Dermis lymphatic vessel endothelial cell (primary cell): ENCODE measurements around the gene CCR4. TPM values are rescaled to one million over a fixed set of nuclear protein-coding genes. Genes with fewer than 3 reads are reported as not detected.

Experiments
- total RNA-seq: library from RNA; depleted of rRNA; stranded (reverse); fragments of >200 nt; gene quantifications from 2 replicates; pipeline ENCODE4 v1.2.1, GENCODE V29; 2014

CCR4 gene
- total RNA-seq, result not detected in 2 replicates

DNA sequence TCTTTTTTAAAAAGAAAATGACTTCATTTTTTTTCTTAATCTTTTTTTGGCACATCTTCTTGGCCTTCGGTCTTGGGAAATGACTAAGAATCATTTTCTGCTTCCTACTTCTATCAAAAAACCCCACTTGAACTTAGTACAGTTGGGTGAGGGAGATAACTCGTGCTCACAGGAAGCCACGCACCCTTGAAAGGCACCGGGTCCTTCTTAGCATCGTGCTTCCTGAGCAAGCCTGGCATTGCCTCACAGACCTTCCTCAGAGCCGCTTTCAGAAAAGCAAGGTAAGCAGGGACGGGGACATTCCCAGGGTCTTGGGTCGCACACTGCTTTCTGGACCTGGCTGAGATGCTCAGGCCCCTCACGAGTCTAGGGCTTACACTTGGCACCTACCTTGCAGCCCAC, at the start of gene CCR4:
TSS of gene CCR4 (plus strand) at position 235 of the 402 bp plus-strand sequence. CDS start 1,779 bp downstream, outside the sequence.

Other genes starting within 250 kb of the CCR4 start
- not detected in 2 replicates for gene TRIM71, start 133.6 kb upstream of the CCR4 start, total RNA-seq
- gene GLB1, start 145.5 kb downstream of the CCR4 start, total RNA-seq, result 41.9 and 53.6 TPM in 2 replicates
- 6.0 and 6.2 TPM in 2 replicates for gene TMPPE, start 145.5 kb downstream of the CCR4 start, total RNA-seq
- 163 and 197 TPM in 2 replicates for gene CRTAP, start 162.4 kb downstream of the CCR4 start, total RNA-seq